Testis (tissue), 3 donors: ENCODE measurements around the gene EHBP1. TPM values are rescaled to one million over a fixed set of nuclear protein-coding genes. Genes with fewer than 3 reads are reported as not detected.

Experiments used
- DNase-seq: peaks from one replicate; pipeline ENCODE4 v3.0.0-alpha.2; 2019
- H3K27ac ChIP-seq, 2 donors: fragments of 200-600 bp; sonication (generic); one replicate each; pipeline ENCODE4 v1.5.1; 2019
- H3K27me3 ChIP-seq: fragments of 200-600 bp; sonication (generic); one replicate; pipeline ENCODE4 v1.5.1; 2019
- H3K36me3 ChIP-seq: fragments of 200-600 bp; sonication (generic); one replicate; pipeline ENCODE4 v1.5.1; 2017; ENCODE audit warnings: low read depth; ENCODE audit errors: missing control alignments
- H3K4me1 ChIP-seq: fragments of 200-600 bp; sonication (generic); one replicate; pipeline ENCODE4 v1.5.1; 2019
- H3K4me3 ChIP-seq, 2 donors: fragments of 200-600 bp; sonication (generic); one replicate each; pipeline ENCODE4 v1.5.1; 2017 to 2019
- H3K9me3 ChIP-seq: fragments of 200-600 bp; sonication (generic); one replicate; pipeline ENCODE4 v1.5.1; 2017
- CTCF ChIP-seq, 3 experiments: fragments of 450-650 bp in 2 of 3; fragments of 200-600 bp in 1 of 3; sonication (generic) in 1 of 3; IDR thresholded peaks; one replicate each; pipeline ENCODE4 v1.5.1; 2016 to 2019; ENCODE audit warnings: antibody characterized with exemption in 3 of 3, mild to moderate bottlenecking in 2 of 3, moderate library complexity in 1 of 3
- POLR2A ChIP-seq: fragments of 450-650 bp; IDR thresholded peaks from one replicate; pipeline ENCODE4 v1.6.1; 2017; ENCODE audit warnings: antibody characterized with exemption, mild to moderate bottlenecking, moderate library complexity
- WGBS, 2 donors: methylation state at CpG; one replicate each; pipeline ENCODE4 v1.1.5; 2018; 5-methylcytosine and 5-hydroxymethylcytosine counted together
- intact Hi-C: fragments of 100-400 bp; cut with DNase I; formaldehyde crosslinking; loops from one replicate; pipeline ENCODE4 v1.15.1; 2023; ENCODE audit warnings: low total_unique reads
- polyA plus RNA-seq: library from polyadenylated mRNA; stranded (reverse); fragments of 350-450 nt; fragmentation: Illumina TruSeq; extraction: RNeasy Lipid Tissue Mini Kit (QIAGEN cat#74804); gene quantifications from one replicate; pipeline ENCODE4 v1.2.3, GENCODE V29; 2014; ENCODE audit warnings: low read depth, low replicate concordance; ENCODE audit not compliant: insufficient read depth
- total RNA-seq, 2 donors: library from RNA; depleted of rRNA; stranded (reverse); fragments of >200 nt; gene quantifications; one replicate each; pipeline ENCODE4 v1.2.3, GENCODE V29; 2016

EHBP1 gene
- total and polyA plus RNA-seq, 3 donors from 2014 or later = 69.3 to 99.5 (median 86.8) TPM

- H3K27ac ChIP-seq = no peak overlapping the region
- H3K4me3 ChIP-seq = no peak overlapping the region
- no peaks in the 10 kb centered on the region for H3K27me3 ChIP-seq
- no peaks in the 10 kb centered on the region for H3K9me3 ChIP-seq
- H3K36me3 ChIP-seq = no peaks in the 10 kb centered on the region
- TF ChIP-seq POLR2A = no peak
- peak; percentile 32 to 84 (median 56) for TF ChIP-seq CTCF (IDR thresholded peaks at IDR 0.05)
- DNase-seq = peak; percentile 32
- WGBS, 2 donors = 58 to 63% methylated on average over 5 of the region's 5 CpGs
- H3K4me1 ChIP-seq = no peaks in the 10 kb centered on the region
- intact Hi-C loops = no loop called here
Observed at GRCh38 chr2:62774555-62775366, 69.2 kb downstream of the EHBP1 start.

- 18 to 26% methylated on average over 2 of the region's 2 CpGs for WGBS, 2 donors
- no peak for DNase-seq
- no peaks in the 10 kb centered on the region for H3K27me3 ChIP-seq
- no peaks in the 10 kb centered on the region for H3K9me3 ChIP-seq
- no peaks in the 10 kb centered on the region for H3K4me1 ChIP-seq
- no peaks in the 10 kb centered on the region for H3K36me3 ChIP-seq
- intact Hi-C loops = no loop called here
- no peak overlapping the region for H3K27ac ChIP-seq
- H3K4me3 ChIP-seq = no peak overlapping the region
- no peak for TF ChIP-seq CTCF (IDR thresholded peaks at IDR 0.05)
- TF ChIP-seq POLR2A = no peak
Observed at GRCh38 chr2:62775367-62775668, 69.8 kb downstream of the EHBP1 start.

- H3K27me3 ChIP-seq = no peaks in the 10 kb centered on the region
- H3K36me3 ChIP-seq = no peaks in the 10 kb centered on the region
- no peaks in the 10 kb centered on the region for H3K4me1 ChIP-seq
- DNase-seq = no peak
- TF ChIP-seq CTCF (IDR thresholded peaks at IDR 0.05) = no peak
- TF ChIP-seq POLR2A = no peak
- H3K4me3 ChIP-seq = no peak overlapping the region
- intact Hi-C loops = loop anchor here (10.0 kb wide), 1 partner anchor 859 kb away; no protein-coding TSS in a partner anchor
- no peak overlapping the region for H3K27ac ChIP-seq
- no peaks in the 10 kb centered on the region for H3K9me3 ChIP-seq
Observed at GRCh38 chr2:62783679-62784078, 78.2 kb downstream of the EHBP1 start.

- peaks cover 3% of the 10 kb centered on the region for H3K4me1 ChIP-seq
- TF ChIP-seq CTCF (IDR thresholded peaks at IDR 0.05) (no peak), POLR2A (no peak)
- no peak overlapping the region for H3K27ac ChIP-seq
- intact Hi-C loops = loop anchor here (10.0 kb wide), 1 partner anchor 860 kb away; no protein-coding TSS in a partner anchor
- no peaks in the 10 kb centered on the region for H3K9me3 ChIP-seq
- no peak overlapping the region for H3K4me3 ChIP-seq
- H3K27me3 ChIP-seq = no peaks in the 10 kb centered on the region
- no peak for DNase-seq
- no peaks in the 10 kb centered on the region for H3K36me3 ChIP-seq
- WGBS, 2 donors = 75 to 78% methylated on average over 2 of the region's 2 CpGs
Observed at GRCh38 chr2:62784341-62784740, 78.8 kb downstream of the EHBP1 start.

GRCh38 chr2:62785216-62785615 lies 79.7 kb downstream of the EHBP1 start:
- no peak for DNase-seq
- no peak overlapping the region for H3K4me3 ChIP-seq
- no peaks in the 10 kb centered on the region for H3K36me3 ChIP-seq
- no peaks in the 10 kb centered on the region for H3K9me3 ChIP-seq
- TF ChIP-seq POLR2A = no peak
- TF ChIP-seq CTCF (IDR thresholded peaks at IDR 0.05) = no peak
- intact Hi-C loops = loop anchor here (10.0 kb wide), 1 partner anchor 860 kb away; no protein-coding TSS in a partner anchor
- 93 to 96% methylated on average over 3 of the region's 3 CpGs for WGBS, 2 donors
- H3K4me1 ChIP-seq = peaks cover 6% of the 10 kb centered on the region
- H3K27ac ChIP-seq = no peak overlapping the region
- H3K27me3 ChIP-seq = no peaks in the 10 kb centered on the region
